ENCODE results near the gene SMIM10L2A. TPM values are rescaled to one million over a fixed set of nuclear protein-coding genes. Genes with fewer than 3 reads are reported as not detected.
A peak's percentile ranks its signal among the peaks of the same experiment; 100 is the strongest.

SMIM10L2A gene
- total RNA-seq: 1 to 10 TPM; 1.8 to 7.1 (median 4.0) TPM
- polyA plus RNA-seq: 1 to 10 TPM; 3.6 to 6.3 TPM
- long read RNA-seq, donor 1, partial matches to known transcripts: 0 of 2 reads
- long read RNA-seq, donor 1, other reads (novel, unspliced or antisense): 2 of 2 reads
- long read RNA-seq, donor 2, full-length matches to known transcripts: 3 of 3 reads
- long read RNA-seq, donor 2, partial matches to known transcripts: 0 of 3 reads
- long read RNA-seq, donor 2, other reads (novel, unspliced or antisense): 0 of 3 reads
- long read RNA-seq, donor 3, full-length matches to known transcripts: 9 of 17 reads
- long read RNA-seq, donor 3, partial matches to known transcripts: 0 of 17 reads
- long read RNA-seq, donor 3, other reads (novel, unspliced or antisense): 8 of 17 reads

- H3K4me3 ChIP-seq: peak within 1 kb of the TSS; percentile 43
- no peaks in the 10 kb centered on the region for H3K4me1 ChIP-seq (ENCODE audit: insufficient read depth)
- H3K9me3 ChIP-seq: no peaks in the 10 kb centered on the region
- H3K27me3 ChIP-seq: no peaks in the 10 kb centered on the region
- no peak for DNase-seq
- TF ChIP-seq CTCF (IDR thresholded peaks at IDR 0.05) (no peak), POLR2A (IDR thresholded peaks at IDR 0.05) (no peak), EP300 (IDR thresholded peaks at IDR 0.05) (no peak)
- H3K36me3 ChIP-seq: no peaks in the 10 kb centered on the region
- H3K27ac ChIP-seq: peak within 1 kb of the TSS in 1 of 2 donors; percentile 38
- WGBS, 3 donors: 40 to 44% (median 43%) methylated on average over 52 to 99 of the region's 100 CpGs
- intact Hi-C loops (cut with DNase I): no loop called here
These were observed at the start of gene SMIM10L2A for GRCh38 chrX:135421932-135422809. TSS of gene SMIM10L2A (plus strand) at chrX:135421944. CDS start at chrX:135422132, 188 bp downstream.

- intact Hi-C loops (cut with DNase I): no loop called here
- WGBS, 3 donors: 77 to 82% (median 78%) methylated on average over 7 of the region's 7 CpGs
- no peaks in the 10 kb centered on the region for H3K36me3 ChIP-seq
- TF ChIP-seq EP300 (IDR thresholded peaks at IDR 0.05): no peak
- TF ChIP-seq POLR2A (IDR thresholded peaks at IDR 0.05): no peak
- no peak for TF ChIP-seq CTCF (IDR thresholded peaks at IDR 0.05)
- H3K4me1 ChIP-seq (ENCODE audit: insufficient read depth): no peaks in the 10 kb centered on the region
- peaks cover 0 to under 1% of the 10 kb centered on the region in 2 donors for H3K9me3 ChIP-seq
- H3K27ac ChIP-seq: no peak overlapping the region
- DNase-seq: no peak
- no peak overlapping the region for H3K4me3 ChIP-seq
- no peaks in the 10 kb centered on the region for H3K27me3 ChIP-seq
These were observed 48.4 kb upstream of the SMIM10L2A start for GRCh38 chrX:135373357-135373756.

GRCh38 chrX:135382260-135382659 is 39.5 kb upstream of the SMIM10L2A start:
- H3K9me3 ChIP-seq: no peaks in the 10 kb centered on the region
- DNase-seq: no peak
- H3K27me3 ChIP-seq: no peaks in the 10 kb centered on the region
- TF ChIP-seq POLR2A (IDR thresholded peaks at IDR 0.05) (no peak), EP300 (IDR thresholded peaks at IDR 0.05) (no peak), CTCF (IDR thresholded peaks at IDR 0.05) (no peak)
- H3K27ac ChIP-seq: no peak overlapping the region
- H3K36me3 ChIP-seq: no peaks in the 10 kb centered on the region
- H3K4me3 ChIP-seq: no peak overlapping the region
- intact Hi-C loops (cut with DNase I): no loop called here
- 64 to 73% (median 65%) methylated on average over 1 of the region's 1 CpG for WGBS, 3 donors
- no peaks in the 10 kb centered on the region for H3K4me1 ChIP-seq (ENCODE audit: insufficient read depth)

GRCh38 chrX:135383249-135383648 is 38.5 kb upstream of the SMIM10L2A start:
- Histone ChIP-seq H3K27me3 (no peaks in the 10 kb centered on the region), H3K4me1 (ENCODE audit: insufficient read depth) (no peaks in the 10 kb centered on the region), H3K4me3 (no peak overlapping the region), H3K9me3 (no peaks in the 10 kb centered on the region), H3K36me3 (no peaks in the 10 kb centered on the region), H3K27ac (no peak overlapping the region)
- TF ChIP-seq EP300 (IDR thresholded peaks at IDR 0.05) (no peak), POLR2A (IDR thresholded peaks at IDR 0.05) (no peak), CTCF (IDR thresholded peaks at IDR 0.05) (no peak)
- no peak for DNase-seq
- 83 to 92% (median 86%) methylated on average over 2 of the region's 2 CpGs for WGBS, 3 donors
- intact Hi-C loops (cut with DNase I): no loop called here

All from ovary (tissue), 10 donors.